HG02852 (cell line): ENCODE measurements around the gene KRR1.
"Not testable (repeated sequence)": the region's sequence is repeated elsewhere in the genome, so short reads cannot be mapped to it uniquely, and the experiment has no call there.

Source experiments
- ATAC-seq: cut with Tn5 transposase; IDR thresholded peaks from one replicate; pipeline ENCODE4 v1.9.1; 2021; ENCODE audit warnings: mild to moderate bottlenecking, moderate library complexity; ENCODE audit not compliant: unreplicated experiment

KRR1 gene

GRCh38 chr12:75526655-75527511, 15.5 kb upstream of the KRR1 start:
- ATAC-seq: peak; percentile 99

GRCh38 chr12:75525263-75525662, 13.9 kb upstream of the KRR1 start:
- no peak for ATAC-seq

- not testable (repeated sequence) for ATAC-seq
Observed at GRCh38 chr12:75522124-75522523, 10.7 kb upstream of the KRR1 start.

DNA sequence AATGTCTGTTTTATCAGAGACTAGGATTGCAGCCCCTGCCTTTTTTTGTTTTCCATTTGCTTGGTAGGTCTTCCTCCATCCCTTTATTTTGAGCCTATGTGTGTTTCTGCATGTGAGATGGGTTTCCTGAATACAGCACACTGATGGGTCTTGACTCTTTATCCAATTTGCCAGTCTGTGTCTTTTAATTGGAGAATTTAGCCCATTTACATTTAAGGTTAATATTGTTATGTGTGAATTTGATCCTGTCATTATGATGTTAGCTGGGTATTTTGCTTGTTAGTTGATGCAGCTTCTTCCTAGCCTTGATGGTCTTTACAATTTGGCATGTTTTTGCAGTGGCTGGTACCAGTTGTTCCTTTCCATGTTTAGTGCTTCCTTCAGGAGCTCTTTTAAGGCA, 9.8 kb upstream of the KRR1 start:
- ATAC-seq: not testable (repeated sequence)

- ATAC-seq: no peak
Observed at GRCh38 chr12:75509621-75510020, 1.8 kb downstream of the KRR1 start.

DNA sequence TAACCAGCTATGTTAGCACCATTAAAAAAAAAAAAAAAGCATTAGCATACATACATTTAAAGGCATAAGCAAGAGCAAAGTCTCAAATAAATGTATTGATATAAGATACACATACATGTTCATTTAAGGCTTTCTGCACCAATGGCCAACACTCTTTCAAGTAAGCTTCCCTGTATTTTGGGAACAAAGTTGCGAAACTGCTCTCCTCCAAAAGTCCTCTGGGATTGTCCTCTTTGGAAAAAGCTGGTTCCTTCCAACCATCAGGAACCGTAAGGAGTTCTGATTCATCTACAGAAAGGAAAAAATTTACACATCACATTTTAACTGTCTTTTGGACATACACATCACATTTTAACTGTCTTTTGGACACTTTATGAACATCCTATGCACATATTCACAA, 3.2 kb downstream of the KRR1 start:
- ATAC-seq: no peak

GRCh38 chr12:75507086-75507485, 4.3 kb downstream of the KRR1 start:
- ATAC-seq: no peak

DNA sequence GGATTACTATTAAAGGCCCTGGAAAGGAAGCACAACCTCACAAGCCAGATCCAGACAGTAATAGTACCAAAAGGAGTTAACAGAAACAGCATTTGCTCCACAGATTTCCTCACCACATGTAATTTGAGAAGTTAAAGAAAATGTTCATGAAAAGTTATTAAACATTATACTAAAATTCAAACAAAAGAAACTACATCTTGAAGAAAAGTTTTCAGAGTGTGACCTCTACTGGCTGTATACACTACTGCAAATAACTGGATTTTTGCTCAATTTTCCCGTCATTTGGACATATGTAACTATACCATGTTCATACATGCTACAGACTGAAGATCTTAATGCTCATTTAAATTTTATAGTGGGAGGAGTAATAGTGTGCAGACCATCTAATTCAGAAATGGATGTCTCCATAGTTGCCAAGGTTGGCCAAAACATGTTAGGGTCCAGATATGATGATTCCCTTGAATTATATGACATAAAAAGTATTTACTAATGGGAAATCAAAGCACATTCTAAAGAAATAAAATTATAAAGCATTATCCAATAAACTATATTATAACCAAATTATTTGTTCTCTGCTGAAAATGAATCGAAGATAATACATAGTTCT, 5.6 kb downstream of the KRR1 start:
- no peak for ATAC-seq

DNA sequence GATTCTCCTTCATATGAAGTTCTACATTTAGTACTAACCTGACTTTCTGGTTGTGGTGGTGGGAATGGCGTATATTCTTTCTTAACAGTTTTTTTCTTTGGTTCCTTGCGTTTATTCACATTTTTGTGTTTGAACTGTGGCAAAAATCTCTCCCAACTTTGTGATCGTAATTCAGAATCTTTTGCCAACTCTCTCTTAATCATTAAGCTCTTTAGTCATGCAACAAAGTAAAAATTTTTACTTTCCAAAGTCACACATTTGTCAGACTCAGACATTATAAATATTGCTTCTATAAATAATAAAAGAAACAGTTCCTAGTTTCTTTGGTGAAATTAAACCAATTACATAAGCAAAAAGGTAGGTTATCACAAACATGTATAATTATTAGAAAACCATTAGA, 7.5 kb downstream of the KRR1 start:
- no peak for ATAC-seq

DNA sequence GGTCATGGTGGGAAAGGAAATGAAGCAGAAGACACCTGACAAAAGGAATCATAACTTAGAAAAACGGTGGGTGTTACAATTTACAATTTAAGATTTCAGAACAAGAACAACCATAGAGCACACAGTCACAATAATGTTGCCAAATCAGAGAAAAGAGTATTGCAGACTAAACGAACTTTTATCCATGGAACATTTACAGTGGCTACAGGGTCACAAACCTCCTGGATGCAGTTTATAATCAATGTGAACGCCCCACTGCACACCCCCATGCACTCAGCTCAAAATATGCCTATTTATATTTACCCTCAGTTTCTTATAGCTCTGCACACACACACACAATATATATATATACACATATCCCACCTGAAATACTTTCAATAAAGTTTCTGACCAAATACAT, 8.0 kb downstream of the KRR1 start:
- no peak for ATAC-seq

GRCh38 chr12:75491169-75491568, 20.2 kb downstream of the KRR1 start:
- ATAC-seq: no peak

DNA sequence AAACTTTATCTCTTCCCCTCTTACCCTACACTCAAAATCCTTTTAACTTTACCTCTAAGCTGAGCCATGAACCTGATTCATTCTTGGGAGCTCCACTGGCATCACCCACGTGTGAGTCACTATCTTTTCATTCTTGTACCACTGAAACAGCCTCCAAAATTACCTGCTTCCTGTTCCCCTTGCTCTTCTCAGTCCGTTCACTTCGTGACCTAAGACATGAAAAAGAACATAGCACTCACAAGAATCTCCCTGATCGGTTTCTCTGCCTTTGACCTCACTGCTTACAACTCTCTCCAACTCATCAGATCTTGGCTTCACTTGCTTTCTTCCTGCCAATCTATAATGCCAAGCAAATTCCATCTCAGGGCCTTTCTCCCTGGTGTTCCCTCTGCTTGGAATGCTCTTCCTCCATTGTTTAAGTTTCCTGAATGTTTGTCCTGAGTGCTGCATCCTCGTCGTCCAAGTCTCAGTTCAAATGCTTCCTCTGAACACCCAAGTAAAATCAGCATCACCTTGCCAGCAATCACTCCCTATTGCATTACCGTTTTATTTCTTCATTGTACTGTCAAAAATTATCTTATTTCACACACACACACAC, 21.7 kb downstream of the KRR1 start:
- peak; percentile 77 for ATAC-seq

DNA sequence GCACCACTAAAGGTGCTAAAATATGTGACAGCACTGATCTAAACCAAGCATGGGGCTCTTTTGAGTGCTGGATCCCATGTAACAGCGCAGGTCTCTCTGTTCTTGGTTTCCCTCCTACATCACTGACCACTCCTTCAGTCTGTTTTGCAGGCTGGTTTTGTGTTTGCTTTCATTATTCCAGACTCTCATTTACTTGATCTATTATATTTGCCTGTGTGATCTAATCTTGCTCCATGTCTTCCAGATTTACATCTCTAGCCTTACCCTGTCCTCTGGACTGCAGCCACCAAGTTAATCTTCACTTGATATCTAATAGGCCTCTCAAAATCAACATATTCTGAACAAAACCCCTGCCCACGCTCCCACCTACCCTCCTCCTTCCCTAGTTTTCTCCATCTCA, 22.2 kb downstream of the KRR1 start:
- peak; percentile 5 for ATAC-seq

- peak; percentile 50 for ATAC-seq
Observed at GRCh38 chr12:75488553-75488952, 22.9 kb downstream of the KRR1 start.

DNA sequence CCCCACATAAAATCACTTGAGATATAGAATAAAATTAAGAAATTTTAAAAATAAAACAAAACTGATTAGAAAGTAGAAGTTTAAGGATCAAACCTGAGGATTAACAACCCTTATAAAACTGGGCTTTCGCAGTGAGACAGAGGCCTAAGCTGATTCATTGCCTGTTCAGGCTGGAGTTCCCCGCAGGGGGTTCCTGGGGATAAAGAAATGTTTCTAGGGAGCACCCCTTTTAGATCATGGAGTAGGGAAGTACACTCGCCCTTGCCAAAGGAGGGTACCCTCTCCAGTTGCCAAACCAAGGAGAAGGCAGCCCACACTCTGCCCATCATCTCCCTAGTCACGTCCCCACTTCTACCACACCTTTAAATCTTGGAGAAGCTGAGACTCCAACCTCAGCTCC, 24.1 kb downstream of the KRR1 start:
- ATAC-seq: no peak

- not testable (repeated sequence) for ATAC-seq
Observed at GRCh38 chr12:75484450-75484849, 27.0 kb downstream of the KRR1 start.

DNA sequence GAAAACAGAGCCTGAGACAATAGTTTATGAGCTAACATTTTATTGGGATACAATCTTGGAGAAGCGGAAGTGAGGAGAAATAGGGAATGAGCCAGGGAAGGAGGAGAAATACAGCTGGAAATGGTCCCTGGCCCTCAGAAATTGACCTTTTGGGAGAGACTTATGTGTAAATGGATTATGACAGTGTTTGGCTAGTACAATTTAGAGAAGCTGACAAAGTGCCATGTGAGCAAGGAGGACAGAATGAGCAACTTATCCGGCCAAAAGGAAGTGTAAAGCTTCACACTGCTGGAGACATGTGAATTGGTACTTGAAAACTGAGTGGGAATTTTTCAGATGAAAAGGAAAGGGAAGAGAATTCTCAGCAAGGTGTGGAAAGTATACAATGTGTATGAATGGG, 28.0 kb downstream of the KRR1 start:
- ATAC-seq: no peak

- no peak for ATAC-seq
Observed at GRCh38 chr12:75482646-75483045, 28.8 kb downstream of the KRR1 start.

DNA sequence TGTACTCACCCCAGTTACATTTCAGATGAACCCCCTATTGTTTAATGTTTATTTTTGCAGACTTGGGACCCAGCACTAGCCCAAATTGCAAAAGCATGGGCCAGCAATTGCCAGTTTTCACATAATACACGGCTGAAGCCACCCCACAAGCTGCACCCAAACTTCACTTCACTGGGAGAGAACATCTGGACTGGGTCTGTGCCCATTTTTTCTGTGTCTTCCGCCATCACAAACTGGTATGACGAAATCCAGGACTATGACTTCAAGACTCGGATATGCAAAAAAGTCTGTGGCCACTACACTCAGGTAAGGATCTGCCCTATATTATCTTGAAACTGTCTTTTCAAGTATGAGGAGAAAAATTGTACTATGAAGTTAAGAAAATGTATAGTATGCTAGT, 29.6 kb downstream of the KRR1 start:
- ATAC-seq: no peak

DNA sequence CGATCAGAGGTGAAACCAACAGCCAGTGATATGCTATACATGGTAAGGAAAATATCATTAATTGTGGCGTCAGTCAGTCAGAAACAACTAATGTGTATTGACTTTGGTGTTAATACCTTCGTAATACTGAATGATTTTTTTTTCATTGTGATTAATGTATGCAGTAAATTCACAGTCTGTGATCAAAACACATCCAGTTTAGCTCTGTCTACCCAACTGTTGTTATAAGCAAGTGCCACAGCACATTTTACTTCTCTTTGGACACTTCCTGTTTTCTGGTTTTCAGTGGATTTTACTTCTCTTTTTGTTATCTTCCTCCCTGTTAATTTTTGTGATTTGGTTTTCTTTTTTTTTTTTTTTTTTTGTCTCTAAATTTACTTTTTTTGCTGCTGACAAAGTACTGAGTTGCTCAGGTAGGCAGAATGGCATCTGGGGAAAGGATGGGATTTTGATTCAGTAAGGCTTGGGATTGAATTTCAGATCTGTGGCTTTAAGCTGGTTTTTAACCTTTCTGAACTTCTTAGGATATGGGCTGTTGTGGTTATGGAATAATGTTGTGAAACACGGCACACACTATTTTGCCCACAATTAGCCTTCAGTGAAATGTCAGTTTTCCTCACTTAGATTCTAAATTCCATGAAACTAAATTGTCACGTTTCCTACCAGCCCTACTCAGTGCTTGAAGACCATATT, 30.2 kb downstream of the KRR1 start:
- peak; percentile 23 for ATAC-seq

DNA sequence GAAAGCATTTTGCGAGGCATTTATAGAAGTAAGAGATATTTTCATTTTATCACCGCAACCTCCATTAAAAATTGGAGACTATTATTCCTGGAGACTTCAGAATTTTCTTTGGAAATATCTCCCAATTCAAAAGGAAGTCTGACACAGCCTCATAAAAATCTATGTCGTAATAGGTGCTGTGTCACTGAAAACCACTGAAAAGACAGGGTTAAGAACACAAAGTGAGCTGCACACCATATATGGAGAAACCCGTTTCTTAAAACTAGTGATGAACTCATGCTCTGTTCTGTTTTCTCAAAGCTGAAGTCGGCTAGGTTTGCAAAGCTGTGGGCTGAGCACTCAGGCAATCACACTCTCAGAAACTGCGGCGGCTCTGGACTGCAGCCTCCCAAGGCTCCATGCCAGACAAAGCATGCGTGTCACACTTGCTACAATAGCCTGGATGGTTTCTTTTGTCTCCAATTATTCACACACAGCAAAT, 30.9 kb downstream of the KRR1 start, which contains the start of gene GLIPR1:
Gene GLIPR1, plus strand, starts transcription at position 287 of the 481 bp plus-strand sequence. Its CDS starts 126 bp downstream, at position 413.
- ATAC-seq: peak; percentile 89
